NCI-H2029 (cell line): ENCODE measurements around the gene MSANTD7.
"Not testable (repeated sequence)": the region's sequence is repeated elsewhere in the genome, so short reads cannot be mapped to it uniquely, and the experiment has no call there.

Experiments
- DNase-seq: peaks from one replicate; lab custom pipeline; 2025; lab: John Stamatoyannopoulos, UW

MSANTD7 gene

DNA sequence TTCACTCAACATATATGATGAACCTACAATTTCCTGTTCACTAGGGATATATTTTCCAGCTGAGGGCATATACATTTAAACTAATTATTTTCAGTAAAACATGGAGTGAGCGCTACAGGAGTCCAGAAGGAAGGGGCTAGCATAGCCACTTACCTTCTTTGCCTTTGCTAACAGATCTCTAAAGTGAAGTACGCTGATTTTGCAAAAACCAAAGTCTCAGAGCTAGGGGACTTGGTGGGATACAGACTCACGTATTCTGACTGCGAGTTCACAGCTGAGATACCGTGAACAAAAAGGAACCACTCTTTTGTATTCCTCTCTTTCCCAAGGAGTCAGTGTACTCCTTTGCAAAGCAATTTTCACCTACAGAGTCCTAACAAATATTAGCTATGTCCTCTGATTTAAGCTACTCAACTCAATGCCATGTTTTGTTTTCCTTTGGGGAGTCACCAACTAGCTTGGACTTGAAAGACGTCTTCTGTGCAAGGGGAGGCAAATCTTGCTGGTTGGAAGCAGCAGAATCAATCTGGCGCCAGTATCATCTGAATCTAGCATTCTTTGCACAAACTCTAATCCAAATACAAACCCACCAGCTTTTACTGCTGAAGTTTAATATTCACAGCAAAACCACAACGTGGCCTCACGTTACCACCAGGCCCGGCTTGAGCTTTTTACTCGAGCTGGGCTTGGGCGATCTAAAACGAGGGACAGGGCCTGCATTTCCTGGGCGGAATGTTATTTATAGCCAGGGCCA lies 926 bp upstream of the MSANTD7 start:
- DNase-seq: no peak

DNA sequence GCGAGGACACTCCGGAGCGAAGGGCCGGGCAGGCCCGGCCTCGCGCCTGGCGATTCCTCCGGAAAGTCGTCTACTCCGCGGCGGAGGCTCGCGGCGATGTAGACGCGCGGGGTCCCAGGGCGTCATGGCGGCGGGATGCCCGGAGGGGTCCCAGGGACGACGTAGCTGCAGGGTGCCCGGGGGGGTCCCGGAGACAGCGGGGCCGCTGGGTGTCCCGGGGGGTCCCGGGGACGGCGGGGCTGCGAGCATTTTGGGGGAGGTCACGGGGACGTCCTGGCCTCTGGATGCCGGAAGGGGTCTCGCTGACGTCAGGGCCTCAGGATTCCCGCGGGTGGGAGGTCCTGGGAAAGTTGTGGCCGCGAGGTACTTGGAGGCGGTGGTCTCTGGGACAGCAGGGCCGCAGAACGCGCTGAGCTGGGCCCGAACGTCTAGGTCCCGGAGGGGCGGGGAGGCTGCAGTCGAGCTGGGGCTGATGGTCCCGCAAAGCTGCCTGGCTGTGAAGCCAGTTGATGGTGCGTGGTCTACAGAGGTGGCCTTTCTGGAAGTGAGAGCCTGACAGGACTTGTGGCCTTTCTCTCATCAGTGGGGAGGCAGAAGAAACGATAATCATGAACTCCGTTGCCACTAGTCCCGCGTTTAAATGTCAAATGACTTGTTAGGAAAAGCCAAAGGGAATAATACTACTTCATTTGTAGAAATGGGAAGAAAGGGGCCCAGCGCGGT lies 637 bp downstream of the MSANTD7 start:
- no peak for DNase-seq

DNA sequence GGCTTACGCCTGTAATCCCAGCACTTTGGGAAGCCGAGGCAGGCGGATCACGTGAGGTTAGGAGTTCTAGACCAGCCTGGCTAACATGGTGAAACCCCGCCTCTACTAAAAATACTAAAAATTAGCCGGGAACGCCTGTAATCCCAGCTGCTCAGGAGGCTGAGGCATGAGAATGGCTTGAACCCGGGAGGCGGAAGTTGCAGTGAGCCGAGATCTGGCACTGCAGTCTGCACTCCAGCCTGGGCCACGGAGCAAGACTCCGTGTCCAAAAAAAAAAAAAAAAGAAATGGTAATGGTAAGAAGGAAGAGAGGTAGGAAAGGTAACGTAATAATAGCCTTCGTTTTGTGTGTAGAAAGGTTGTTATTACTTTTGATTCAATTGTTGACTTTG lies 1.2 kb downstream of the MSANTD7 start:
- DNase-seq: no peak

DNA sequence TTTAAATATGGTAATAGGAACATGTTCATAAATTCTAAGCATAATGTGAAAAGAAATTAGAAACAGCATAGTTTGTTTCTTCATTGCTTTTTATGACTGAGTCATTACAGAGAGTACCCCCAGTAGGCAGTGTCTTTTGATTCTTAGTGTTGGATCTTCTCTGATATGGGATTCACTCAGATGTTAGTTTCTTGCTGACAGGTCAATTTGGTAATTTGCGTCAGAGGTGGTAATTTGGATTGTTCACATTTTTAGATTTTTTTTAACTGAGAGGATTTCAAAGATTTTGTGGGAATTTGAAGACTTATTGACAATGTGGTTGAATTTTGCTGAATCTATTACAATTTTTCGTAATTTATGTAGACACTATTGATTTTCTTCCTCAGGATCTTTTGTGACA lies 2.1 kb downstream of the MSANTD7 start:
- DNase-seq: no peak

DNA sequence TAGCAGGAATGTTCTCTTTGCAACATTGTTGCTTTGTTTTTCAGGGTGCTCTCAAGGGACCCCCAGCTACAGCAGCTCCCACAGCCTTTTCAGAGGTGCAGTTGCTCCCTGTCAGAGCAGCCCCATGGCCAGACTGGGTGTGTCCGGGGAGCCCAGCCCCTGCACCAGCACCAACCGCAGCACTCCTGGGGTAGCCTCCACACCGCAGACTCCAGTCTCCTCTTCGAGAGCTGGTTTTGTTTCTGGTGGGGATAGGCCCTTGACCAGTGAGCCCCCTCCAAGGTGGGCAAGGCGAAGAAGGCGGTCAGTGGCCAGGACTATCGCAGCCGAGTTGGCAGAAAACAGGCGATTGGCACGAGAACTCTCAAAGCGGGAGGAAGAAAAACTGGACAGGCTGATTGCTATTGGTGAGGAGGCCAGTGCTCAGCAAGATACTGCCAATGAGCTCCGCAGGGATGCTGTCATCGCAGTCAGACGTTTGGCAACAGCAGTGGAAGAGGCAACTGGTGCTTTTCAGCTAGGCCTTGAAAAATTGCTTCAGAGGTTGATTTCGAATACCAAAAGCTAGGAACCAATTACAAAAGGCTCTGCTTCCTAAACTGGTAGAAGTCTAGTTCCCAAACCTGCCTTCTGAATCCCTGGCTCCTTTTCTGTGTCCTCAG lies 5.4 kb downstream of the MSANTD7 start:
- DNase-seq: no peak

DNA sequence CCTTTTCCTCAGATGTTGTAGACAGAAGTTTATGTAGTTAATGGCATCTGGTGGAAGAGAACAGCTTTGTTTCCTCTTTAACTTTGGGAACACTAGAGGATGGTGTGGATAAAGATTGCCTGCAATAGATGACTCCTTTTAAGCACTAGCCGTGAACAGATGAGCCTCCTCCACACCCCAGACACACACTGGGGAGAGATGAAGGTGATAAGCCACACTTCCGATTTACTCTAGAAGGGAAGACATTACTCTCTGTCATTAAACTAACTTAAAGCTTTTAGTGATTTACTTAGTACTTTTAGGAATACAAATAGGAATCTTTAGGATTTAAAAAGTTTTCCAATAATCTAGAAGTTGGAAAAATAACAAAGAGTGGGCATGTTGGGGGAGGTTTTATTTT lies 6.8 kb downstream of the MSANTD7 start:
- no peak for DNase-seq

DNA sequence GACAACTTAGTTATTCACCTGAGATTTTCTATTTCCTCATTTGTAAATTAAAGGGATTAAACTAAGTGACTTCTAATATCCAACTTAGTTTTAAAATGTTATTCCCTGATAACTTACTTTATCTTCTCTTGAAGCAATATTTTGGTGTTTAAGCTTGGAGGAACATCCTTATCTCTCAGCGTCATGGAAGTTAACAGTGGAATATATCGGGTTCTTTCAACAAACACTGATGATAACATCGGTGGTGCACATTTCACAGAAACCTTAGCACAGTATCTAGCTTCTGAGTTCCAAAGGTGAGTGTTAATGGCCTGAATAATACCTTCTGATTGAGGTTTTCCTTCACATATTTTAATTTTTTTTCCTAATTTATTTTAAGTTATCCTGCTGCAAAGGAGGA lies 14.1 kb downstream of the MSANTD7 start:
- no peak for DNase-seq

DNA sequence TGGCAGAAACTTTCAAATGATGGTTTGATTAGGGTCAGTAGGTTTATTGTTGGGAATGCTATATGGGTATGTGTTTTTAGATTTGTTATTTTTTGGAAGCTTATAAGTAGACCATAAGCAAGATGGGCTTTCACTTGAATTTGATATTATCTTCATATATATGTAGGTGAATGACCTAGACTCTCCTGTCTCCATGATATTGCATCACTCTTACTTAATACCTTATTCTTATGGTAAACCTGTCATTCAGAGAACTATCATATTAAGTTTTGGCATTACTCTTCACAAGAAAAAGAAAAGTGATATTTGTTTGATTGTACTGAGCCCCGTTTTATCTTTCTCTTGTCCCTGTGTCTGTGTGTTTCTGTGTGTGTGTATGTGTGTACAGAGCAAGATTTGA lies 17.3 kb downstream of the MSANTD7 start:
- no peak for DNase-seq

DNA sequence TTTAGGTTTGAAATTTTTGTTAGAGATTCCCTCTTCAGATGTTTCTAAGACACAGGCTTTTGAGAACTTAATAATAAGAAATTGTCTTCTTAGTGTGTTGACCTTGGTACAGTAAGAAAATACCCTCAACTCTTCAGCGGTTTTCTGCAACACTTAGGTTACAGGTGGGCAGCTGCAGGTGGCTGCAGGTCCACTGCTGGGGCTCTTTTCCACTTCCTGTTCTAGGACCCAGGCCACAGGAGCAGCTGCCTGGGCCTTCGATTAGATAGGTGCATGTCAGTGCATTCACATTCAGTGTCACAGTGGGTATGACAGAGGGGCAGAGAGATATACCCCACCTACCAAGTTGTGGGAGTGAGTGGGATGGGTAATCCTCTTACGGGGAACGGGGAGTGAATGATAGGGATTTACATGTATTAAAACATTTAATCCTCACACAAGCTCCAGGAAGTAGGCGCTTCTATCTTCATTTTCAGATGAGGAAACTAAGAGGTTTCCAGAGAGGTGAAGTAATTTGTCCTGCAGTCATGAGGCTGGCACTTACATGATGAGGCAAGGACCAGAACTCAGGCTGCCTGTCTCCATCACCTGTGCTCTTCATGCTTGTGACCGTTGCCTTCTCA lies 20.3 kb downstream of the MSANTD7 start:
- DNase-seq: no peak

DNA sequence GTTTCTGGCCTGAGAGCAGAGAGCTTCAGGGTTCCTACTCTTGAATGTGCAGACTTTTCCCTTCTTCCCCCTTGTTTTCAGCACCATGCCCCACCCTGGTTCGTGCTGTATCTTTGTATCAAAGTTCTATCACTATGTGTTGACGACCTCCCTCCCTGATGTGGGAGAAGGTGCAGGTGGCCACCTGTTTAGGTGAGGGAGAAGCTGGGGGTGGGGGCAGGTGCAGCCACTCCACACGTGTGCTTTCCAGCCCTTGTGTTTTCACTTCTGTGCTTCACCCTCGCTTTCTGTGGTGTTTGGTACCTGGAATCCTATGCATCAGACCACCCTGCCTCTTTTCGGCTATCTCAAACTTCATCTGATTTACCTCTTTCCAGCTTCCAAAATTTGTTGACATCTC lies 20.9 kb downstream of the MSANTD7 start:
- no peak for DNase-seq

DNA sequence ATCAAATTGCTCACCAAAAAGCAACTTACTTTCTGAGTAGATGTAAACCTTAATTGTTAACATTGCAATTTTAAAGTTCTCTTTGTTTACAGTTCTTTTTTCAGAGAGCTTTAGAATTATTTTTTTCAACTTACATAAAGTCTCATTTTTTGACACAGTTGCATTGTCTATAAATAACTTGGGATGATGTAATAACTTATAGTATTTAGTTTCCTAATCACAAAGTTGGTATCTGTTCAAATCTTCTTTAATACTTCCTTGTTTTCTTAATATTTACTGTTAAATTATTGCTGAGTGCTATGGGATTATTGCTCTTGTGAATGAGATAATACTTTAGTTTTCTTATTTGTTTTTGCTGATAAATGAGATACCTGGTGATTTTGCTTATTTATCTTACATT lies 21.7 kb downstream of the MSANTD7 start:
- DNase-seq: no peak

DNA sequence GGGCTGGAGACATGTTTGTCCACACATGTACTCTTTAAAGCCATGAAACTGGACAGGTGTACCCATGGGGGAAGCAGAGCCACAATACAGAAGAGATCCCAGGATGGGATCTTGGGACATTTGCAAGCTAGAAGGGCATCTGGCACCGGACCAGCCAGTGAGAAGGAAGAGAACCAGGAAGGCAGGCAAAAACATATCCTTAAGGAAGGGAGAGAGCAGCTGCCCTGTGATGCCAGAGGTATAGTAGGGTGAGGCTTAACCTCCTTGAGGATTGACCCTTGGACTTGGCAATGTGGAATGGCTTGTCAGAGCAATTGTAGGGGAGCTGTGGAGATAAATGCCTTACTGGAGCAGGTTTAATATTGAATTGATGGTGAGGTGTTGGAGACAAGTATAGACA lies 22.7 kb downstream of the MSANTD7 start:
- DNase-seq: no peak

DNA sequence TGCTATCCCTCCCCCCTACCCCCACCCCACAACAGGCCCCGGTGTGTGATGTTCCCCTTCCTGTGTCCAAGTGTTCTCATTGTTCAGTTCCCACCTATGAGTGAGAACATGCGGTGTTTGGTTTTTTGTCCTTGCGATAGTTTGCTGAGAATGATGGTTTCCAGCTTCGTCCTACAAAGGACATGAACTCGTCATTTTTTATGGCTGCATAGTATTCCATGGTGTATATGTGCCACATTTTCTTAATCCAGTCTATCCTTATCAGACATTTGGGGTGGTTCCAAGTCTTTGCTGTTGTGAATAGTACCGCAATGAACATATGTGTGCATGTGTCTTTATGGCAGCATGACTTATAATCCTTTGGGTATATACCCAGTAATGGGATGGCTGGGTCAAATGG lies 26.4 kb downstream of the MSANTD7 start:
- not testable (repeated sequence) for DNase-seq

DNA sequence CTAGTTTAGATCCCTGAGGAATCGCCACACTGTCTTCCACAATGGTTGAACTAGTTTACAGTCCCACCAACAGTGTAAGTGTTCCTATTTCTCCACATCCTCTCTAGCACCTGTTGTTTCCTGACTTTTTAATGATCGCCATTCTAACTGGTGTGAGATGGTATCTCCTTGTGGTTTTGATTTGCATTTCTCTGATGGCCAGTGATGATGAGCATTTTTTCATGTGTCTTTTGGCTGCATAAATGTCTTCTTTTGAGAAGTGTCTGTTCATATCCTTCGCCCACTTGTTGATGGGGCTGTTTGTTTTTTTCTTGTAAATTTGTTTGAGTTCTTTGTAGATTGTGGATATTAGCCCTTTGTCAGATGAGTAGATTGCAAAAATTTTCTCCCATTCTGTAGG lies 26.8 kb downstream of the MSANTD7 start:
- not testable (repeated sequence) for DNase-seq

DNA sequence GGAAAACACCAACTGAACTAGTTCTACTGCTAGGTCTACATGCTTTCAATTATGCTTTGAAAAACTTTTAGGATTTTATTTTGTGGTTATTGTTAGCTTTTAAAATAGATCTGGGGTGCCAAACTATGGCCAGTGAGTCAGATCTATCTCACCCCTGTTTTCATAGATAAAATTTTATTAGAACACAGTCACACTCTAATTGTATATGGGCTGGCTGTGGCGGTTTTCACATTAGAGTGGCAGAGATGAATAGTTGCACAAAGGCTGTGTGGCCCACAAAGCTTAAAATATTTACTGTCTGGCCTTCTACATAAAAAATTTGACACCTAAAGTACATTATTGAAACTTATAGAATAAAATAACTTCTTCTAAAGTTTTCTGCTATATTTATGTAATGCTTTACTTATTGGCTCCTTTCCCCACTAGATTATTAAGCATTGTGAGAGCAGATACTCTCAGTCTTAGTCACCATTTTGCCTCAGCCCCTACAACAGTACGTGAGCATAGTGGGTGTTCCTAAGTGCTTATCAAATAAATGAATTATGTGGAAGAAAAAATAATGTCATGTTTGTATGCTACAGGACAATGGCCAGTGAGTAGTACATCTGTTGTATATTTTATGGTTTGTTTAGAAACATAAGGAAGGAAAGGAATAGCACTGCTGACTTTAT lies 35.1 kb downstream of the MSANTD7 start:
- no peak for DNase-seq

DNA sequence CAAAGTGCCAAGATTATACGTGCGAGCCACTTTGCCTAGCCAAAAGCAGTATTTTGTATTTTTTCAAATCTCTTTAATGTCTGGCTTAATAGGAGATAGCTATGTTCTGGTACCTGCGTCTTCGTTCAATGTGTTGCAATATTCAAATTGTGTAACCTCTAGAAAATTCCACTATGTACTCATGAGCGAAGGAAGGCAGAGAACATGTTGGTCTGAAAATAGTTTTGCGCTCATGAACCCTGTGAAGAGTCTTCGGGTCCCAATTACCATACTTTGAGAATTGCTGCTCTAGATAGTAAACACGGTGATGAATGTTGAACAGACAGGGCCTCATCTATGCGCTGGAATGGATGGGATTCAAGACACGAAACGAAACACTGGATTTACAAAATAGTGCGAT lies 37.8 kb downstream of the MSANTD7 start:
- no peak for DNase-seq

DNA sequence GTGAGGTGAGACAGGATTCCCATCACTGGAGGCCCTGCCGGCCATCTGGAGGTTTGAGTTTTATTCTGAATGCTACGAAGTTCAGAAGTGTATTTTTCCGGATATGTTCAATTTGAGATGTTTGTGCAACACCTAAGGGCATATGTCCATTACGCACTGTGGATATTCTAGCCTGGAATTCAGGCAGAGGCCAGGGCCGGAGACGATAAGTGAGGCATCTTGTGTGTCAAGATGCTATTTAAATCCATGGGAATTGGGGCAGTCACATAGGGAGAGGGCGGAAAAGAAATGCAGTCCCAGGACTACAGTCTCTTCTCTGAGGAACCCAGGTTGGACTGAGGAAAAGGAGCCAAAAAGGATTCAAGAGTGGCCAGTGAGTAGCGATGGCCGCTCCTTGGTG lies 38.7 kb downstream of the MSANTD7 start:
- DNase-seq: no peak

DNA sequence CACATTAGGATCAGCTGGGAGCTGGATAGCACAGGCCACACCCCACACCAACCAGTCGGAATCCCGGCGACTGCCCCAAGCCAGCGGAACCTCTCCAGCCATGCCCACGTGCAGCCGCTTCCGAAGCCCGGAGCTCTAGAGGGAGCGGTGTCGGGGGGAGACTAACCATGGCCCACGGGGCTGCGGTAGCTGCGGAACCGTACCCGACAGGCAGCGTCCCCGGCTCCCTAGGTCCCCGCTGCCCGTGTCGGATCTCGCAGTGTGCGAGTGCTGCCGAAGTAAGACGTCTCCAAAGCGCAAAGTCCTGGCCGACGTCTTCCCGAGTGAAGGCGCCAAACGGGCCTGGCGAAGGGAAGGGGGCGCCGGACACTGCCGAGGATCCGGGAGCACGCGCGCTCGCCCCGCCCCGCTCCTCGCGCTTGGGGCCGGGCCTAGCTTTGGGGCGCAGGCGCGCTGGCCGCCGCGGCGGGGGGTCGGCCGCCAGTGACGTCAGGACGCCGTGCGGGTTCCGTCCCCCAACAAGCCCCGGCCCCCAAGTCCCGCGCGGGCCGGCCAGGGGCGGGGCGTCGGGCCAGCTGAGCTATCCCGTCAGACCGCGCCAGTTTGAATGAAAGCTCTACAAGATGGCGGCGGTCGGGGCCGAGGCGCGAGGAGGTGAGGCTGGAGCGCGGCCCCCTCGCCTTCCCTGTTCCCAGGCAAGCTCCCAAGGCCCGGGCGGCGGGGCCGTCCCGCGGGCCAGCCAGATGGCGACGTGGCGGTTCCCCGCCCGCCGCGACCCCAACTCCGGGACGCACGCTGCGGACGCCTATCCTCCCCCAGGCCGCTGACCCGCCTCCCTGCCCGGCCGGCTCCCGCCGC lies 40.4 kb downstream of the MSANTD7 start, which contains the start of gene SUV39H2:
SUV39H2 (plus strand) TSS at position 601 of the 858 bp plus-strand sequence; CDS start at position 624, 23 bp downstream.
- peak; percentile 66 for DNase-seq

DNA sequence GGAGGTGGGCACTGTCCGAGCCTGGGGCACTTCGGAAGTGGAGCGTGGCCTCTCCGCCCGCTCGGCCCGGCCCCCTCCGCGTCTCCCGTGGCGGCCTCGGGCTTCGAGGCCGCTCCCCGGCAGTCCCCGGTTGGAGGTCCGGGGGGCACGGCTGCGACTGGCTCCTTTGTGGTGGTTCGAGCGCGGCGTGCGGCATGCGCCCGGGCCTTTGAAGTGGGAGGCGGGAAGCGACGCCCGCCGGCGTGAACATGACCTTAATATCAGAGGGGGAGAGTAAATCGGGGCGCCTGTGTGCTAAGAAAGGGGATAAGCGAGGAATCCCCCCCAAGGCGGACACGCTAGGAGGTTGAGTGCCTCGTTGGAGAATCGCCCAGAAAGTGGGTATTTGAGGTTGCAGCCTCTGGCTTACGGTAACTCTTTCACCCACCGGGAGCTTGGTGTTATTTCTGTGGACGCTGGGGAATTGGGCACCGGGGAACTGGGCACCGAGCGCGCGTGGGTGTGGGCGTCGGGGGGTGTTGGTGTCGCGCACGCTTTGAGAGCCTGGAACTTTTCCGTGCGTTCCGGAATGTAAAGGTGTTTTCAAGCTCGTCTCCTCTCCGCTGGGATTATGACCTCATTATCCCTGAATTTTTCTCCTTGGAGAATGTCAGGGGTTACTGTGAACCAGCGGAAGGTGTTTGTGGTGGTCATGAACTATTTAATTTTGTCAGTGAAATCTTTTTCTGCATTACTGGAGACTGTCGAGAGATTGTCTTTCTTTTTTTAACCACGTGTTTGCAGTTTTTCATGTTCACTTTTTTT lies 41.2 kb downstream of the MSANTD7 start:
- no peak for DNase-seq

DNA sequence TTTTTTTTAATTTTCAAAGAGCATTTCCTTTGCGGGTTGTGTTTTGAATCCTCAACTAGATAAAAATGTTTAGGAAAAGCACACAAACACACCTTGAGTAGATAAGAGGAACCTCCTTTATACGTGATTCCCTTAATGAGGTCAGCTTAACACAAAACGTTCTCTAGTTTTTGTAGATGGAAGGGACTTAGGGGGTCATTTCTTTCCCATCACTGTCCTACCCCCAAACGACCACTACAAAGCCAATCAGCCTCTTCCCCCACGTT lies 41.8 kb downstream of the MSANTD7 start:
- no peak for DNase-seq

DNA sequence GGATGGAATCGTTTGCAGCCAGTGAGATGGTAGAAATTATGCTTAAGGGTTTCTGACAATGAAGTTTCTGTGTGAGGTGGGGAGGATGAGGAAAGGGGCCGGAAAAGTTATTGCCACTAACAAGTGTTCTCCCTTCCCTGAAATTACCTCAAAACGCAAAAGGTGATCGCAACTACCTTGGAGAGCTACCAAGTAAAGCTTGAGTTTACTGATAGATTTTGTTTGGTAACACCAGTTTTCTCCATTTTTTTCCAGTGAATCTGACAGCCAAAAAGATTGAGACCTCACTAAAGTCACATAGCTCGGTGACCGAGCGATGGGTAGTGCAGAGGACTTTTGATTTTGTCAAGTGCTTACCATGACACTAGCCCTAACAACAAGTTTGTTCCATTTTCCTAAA lies 42.1 kb downstream of the MSANTD7 start:
- DNase-seq: no peak
